GM11168 (cell line): ENCODE measurements around the gene PHOX2A.
"Not testable (repeated sequence)": the region's sequence is repeated elsewhere in the genome, so short reads cannot be mapped to it uniquely, and the experiment has no call there.

Experiments used
- in situ Hi-C: fragments of 300-500 bp; cut with MboI; formaldehyde crosslinking; loops from one replicate; pipeline ENCODE4 v1.12.0; 2022; ENCODE audit warnings: low sequenced_read_pairs; ENCODE audit not compliant: unreplicated experiment

PHOX2A gene

GRCh38 chr11:72244060-72244360 is at the start of gene PHOX2A:
Gene PHOX2A, minus strand, starts transcription at chr11:72244176. Its CDS starts 172 bp downstream, at chr11:72244004.
- in situ Hi-C loops: no loop called here

GRCh38 chr11:72293391-72293790 is 49.4 kb upstream of the PHOX2A start:
- in situ Hi-C loops: no loop called here

GRCh38 chr11:72292106-72292785 is 48.3 kb upstream of the PHOX2A start:
- in situ Hi-C loops: no loop called here

- in situ Hi-C loops: not testable (repeated sequence)
Measured at GRCh38 chr11:72290741-72291140, 46.8 kb upstream of the PHOX2A start.

GRCh38 chr11:72287293-72287692 is 43.3 kb upstream of the PHOX2A start:
- in situ Hi-C loops: no loop called here

GRCh38 chr11:72283947-72284346 is 40.0 kb upstream of the PHOX2A start:
- in situ Hi-C loops: no loop called here

- in situ Hi-C loops: no loop called here
Measured at GRCh38 chr11:72280726-72281315, 36.8 kb upstream of the PHOX2A start.

GRCh38 chr11:72280037-72280436 is 36.1 kb upstream of the PHOX2A start:
- in situ Hi-C loops: no loop called here

- in situ Hi-C loops: no loop called here
Measured at GRCh38 chr11:72278905-72279304, 34.9 kb upstream of the PHOX2A start.

- in situ Hi-C loops: no loop called here
Measured at GRCh38 chr11:72274435-72274834, 30.5 kb upstream of the PHOX2A start.

GRCh38 chr11:72271980-72272379 is 28.0 kb upstream of the PHOX2A start:
- in situ Hi-C loops: no loop called here

- in situ Hi-C loops: no loop called here
Measured at GRCh38 chr11:72267956-72268617, 24.1 kb upstream of the PHOX2A start.

GRCh38 chr11:72266960-72267359 is 23.0 kb upstream of the PHOX2A start:
- in situ Hi-C loops: not testable (repeated sequence)

GRCh38 chr11:72265951-72266350 is 22.0 kb upstream of the PHOX2A start:
- in situ Hi-C loops: no loop called here

- in situ Hi-C loops: no loop called here
Measured at GRCh38 chr11:72263361-72263760, 19.4 kb upstream of the PHOX2A start.

GRCh38 chr11:72260574-72260973 is 16.6 kb upstream of the PHOX2A start:
- in situ Hi-C loops: no loop called here

GRCh38 chr11:72259490-72259889 is 15.5 kb upstream of the PHOX2A start:
- in situ Hi-C loops: no loop called here

GRCh38 chr11:72257570-72257969 is 13.6 kb upstream of the PHOX2A start:
- in situ Hi-C loops: no loop called here

- in situ Hi-C loops: no loop called here
Measured at GRCh38 chr11:72254299-72254993, 10.5 kb upstream of the PHOX2A start.

GRCh38 chr11:72253392-72253791 is 9.4 kb upstream of the PHOX2A start:
- in situ Hi-C loops: no loop called here

GRCh38 chr11:72251614-72252013 is 7.6 kb upstream of the PHOX2A start:
- in situ Hi-C loops: no loop called here
